ENCODE measurements around the gene POLD2. TPM values are rescaled to one million over a fixed set of nuclear protein-coding genes. Genes with fewer than 3 reads are reported as not detected.

The POLD2 gene
- total RNA-seq, 1 experiment from 2014 or later, result 131 TPM

DNA sequence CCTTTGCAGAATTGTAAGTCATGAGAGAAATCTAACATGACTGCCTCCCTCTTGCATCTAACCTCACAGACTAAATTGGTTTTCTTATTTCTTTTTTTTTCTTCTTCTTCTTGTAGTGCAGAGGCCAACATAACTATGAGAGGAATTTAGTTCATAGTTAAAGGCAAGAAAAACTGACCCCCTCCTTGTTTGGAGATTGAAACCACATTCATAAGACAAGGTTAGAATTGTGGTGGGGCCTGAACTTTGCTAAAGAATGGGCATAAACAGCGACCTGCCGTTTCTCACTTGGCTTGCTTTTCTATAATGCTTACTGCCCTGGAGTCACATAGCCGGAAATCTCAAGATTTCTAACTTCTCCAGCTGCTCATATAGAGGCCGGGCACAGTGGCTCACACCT lies 38.6 kb downstream of the POLD2 start:
- Histone ChIP-seq H3K14ac (ENCODE audit: insufficient read depth, low read length) (no peak overlapping the region), H4K91ac (ENCODE audit: insufficient read length, low read depth, low read length) (no peak overlapping the region), H3K23me2 (ENCODE audit: insufficient read length, low read depth, low read length, poor library complexity, severe bottlenecking) (no peaks in the 10 kb centered on the region), H2AK5ac (ENCODE audit: insufficient read length, low read length) (no peak overlapping the region), H3K4me2 (ENCODE audit: insufficient read depth, insufficient read length, low read length) (no peak overlapping the region), H2BK12ac (ENCODE audit: insufficient read length, low read depth, low read length) (no peak overlapping the region), H3K79me2 (ENCODE audit: insufficient read depth, low read length) (no peaks in the 10 kb centered on the region), H3K9ac (ENCODE audit: extremely low read depth, insufficient read length, low read length) (no peak overlapping the region), H3K56ac (ENCODE audit: insufficient read length, low read depth, low read length) (no peak overlapping the region), H3K4me1 (ENCODE audit: insufficient read depth, low read length) (peaks cover 4% of the 10 kb centered on the region; the same call in 1 of the 2 replicates), H2AFZ (ENCODE audit: low read length) (no peak overlapping the region), H2BK15ac (ENCODE audit: low read depth, low read length) (no peak overlapping the region), H2BK5ac (ENCODE audit: insufficient read length, low read length) (no peak overlapping the region), H3K23ac (ENCODE audit: insufficient read length, low read depth, low read length) (no peak overlapping the region), H3K79me1 (ENCODE audit: insufficient read depth, low read depth, low read length, poor library complexity, severe bottlenecking) (no peaks in the 10 kb centered on the region), H2BK120ac (ENCODE audit: low read depth, low read length, poor library complexity, severe bottlenecking) (no peak overlapping the region), H4K8ac (replicated peaks; ENCODE audit: insufficient read length, low read depth, low read length) (no peak overlapping the region), H3K18ac (ENCODE audit: insufficient read length, low read depth, low read length) (no peak overlapping the region), H2BK20ac (ENCODE audit: low read depth, low read length, poor library complexity, severe bottlenecking) (no peak overlapping the region), H4K5ac (ENCODE audit: insufficient read length, low read depth, low read length) (no peak overlapping the region), H3K4ac (ENCODE audit: low read depth, low read length) (no peak overlapping the region), H3K9me3 (ENCODE audit: control insufficient read depth, low read depth, low read length) (no peaks in the 10 kb centered on the region), H3K27ac (ENCODE audit: insufficient read length, low read depth, low read length) (no peak overlapping the region), H3T11ph (ENCODE audit: low read length) (no peak overlapping the region), H3K27me3 (ENCODE audit: insufficient read depth, low read length) (no peaks in the 10 kb centered on the region; the same call in 1 of the 2 replicates), H4K20me1 (ENCODE audit: control insufficient read depth, insufficient read depth, insufficient read length) (no peaks in the 10 kb centered on the region)
- Mint-ChIP-seq H3K4me3 (no peak overlapping the region), H3K27me3 (ENCODE audit: low read depth) (peaks cover 18% of the 10 kb centered on the region), H3K27ac (no peak overlapping the region), H3K36me3 (ENCODE audit: insufficient read depth in 1 of 3, low read depth in 3 of 3) (peaks cover 5 to 10% (median 7%) of the 10 kb centered on the region in 3 experiments; a peak in 5 of 7 replicates), H3K9me3 (no peaks in the 10 kb centered on the region; a peak in 1 of 5 replicates), H3K4me1 (peaks cover 12 to 23% of the 10 kb centered on the region in 2 experiments)
- no CpG with 5 or more reads among the region's 4 CpGs for WGBS (ENCODE audit: extremely low coverage, insufficient read length, low lambda C conversion rate)
- DNase-seq, result no peak
- TF ChIP-seq CTCF (conservative IDR thresholded peaks at IDR 0.05), result no peak
